Gastrocnemius medialis (tissue), 4 donors: ENCODE measurements around the gene TSPAN16.

Experiments
- CTCF ChIP-seq, 5 experiments: fragments of 450-650 bp in 3 of 5; fragments of 200-600 bp in 2 of 5; sonication (generic) in 2 of 5; IDR thresholded peaks in 4 of 5; conservative IDR thresholded peaks in 1 of 5; 1 replicate in 4 of 5; 2 replicates in 1 of 5; pipeline ENCODE4 v1.5.1; 2016 to 2019; ENCODE audit warnings: antibody characterized with exemption in 5 of 5, mild to moderate bottlenecking in 3 of 5, moderate library complexity in 3 of 5
- POLR2A ChIP-seq, 2 donors: fragments of 450-650 bp; IDR thresholded peaks; one replicate each; pipeline ENCODE4 v1.6.1; 2017; ENCODE audit warnings: antibody characterized with exemption in 2 of 2, mild to moderate bottlenecking in 2 of 2, moderate library complexity in 2 of 2

GRCh38 chr19:11347546-11348039 lies 51.6 kb downstream of the TSPAN16 start:
- TF ChIP-seq CTCF (IDR thresholded peaks at IDR 0.05 in 4 of 5, conservative IDR thresholded peaks at IDR 0.05 in 1 of 5) (no peak), POLR2A (IDR thresholded peaks at IDR 0.05) (no peak)
